ENCODE measurements around the gene HP. TPM values are rescaled to one million over a fixed set of nuclear protein-coding genes. Genes with fewer than 3 reads are reported as not detected.

HP gene
- total and polyA plus RNA-seq, 2 of the 13 experiments (the other 11 are each of a cell fraction or from before 2014, with no cell fraction given): 387 to 524 TPM

GRCh38 chr16:72042157-72042660 lies 12.1 kb upstream of the HP start (continued):
- TF ChIP-seq, protein P1, sequence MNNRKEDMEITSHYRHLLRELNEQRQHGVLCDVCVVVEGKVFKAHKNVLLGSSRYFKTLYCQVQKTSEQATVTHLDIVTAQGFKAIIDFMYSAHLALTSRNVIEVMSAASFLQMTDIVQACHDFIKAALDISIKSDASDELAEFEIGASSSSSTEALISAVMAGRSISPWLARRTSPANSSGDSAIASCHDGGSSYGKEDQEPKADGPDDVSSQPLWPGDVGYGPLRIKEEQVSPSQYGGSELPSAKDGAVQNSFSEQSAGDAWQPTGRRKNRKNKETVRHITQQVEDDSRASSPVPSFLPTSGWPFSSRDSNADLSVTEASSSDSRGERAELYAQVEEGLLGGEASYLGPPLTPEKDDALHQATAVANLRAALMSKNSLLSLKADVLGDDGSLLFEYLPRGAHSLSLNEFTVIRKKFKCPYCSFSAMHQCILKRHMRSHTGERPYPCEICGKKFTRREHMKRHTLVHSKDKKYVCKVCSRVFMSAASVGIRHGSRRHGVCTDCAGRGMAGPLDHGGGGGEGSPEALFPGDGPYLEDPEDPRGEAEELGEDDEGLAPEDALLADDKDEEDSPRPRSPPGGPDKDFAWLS (CRISPR knock-in tag; IDR thresholded peaks at IDR 0.05; ENCODE audit: borderline replicate concordance): no peak
- TF ChIP-seq CEBPG (CRISPR knock-in tag; IDR thresholded peaks at IDR 0.05) (peak; percentile 63; the same call in 1 of the 2 replicates), KDM1A (CRISPR knock-in tag; IDR thresholded peaks at IDR 0.05) (no peak), CEBPB (IDR thresholded peaks at IDR 0.05; ENCODE audit: borderline replicate concordance, low read depth, low read length) (peak; percentile 35; the same call in 1 of the 2 replicates), ZNF12 (CRISPR knock-in tag; IDR thresholded peaks at IDR 0.05) (no peak), ZNF878 (CRISPR knock-in tag; IDR thresholded peaks at IDR 0.05) (no peak), ZNF550 (CRISPR knock-in tag; IDR thresholded peaks at IDR 0.05; ENCODE audit: borderline replicate concordance) (no peak), EEA1 (CRISPR knock-in tag; IDR thresholded peaks at IDR 0.05; ENCODE audit: borderline replicate concordance) (no peak)

DNA sequence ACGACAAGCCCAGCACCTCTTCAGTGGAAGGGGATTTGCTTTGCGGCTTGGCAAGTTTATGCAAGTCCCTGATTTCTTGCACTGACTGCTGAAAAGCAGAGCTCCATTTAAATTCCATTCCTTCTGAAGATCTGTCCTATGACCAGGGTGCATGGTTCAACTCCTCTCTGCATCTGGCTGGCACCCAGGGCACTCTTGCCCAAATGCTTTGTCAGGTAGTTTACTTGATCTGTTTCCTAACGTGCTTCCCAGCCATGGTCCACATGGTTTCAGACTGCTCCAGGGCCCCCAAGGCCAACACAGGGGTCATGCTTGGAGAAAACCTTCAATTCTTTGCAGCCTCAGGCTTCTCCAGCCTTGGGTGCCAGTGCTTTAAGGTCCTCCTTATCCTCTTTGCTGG lies 11.2 kb upstream of the HP start:
- POLR2A ChIA-PET: interaction anchor here (1.1 to 1.6 kb wide), 2 partner anchors 11 to 26 kb away, joined by 3 to 9 read pairs; partner anchors contain the start of gene HP
- ATAC-seq: peak; percentile 46
- TF ChIP-seq HIC2 (CRISPR knock-in tag; IDR thresholded peaks at IDR 0.05; ENCODE audit: low read depth): peak; percentile 79; the same call in 1 of the 2 replicates
- peak; percentile 82 for TF ChIP-seq HNF4A (CRISPR knock-in tag; IDR thresholded peaks at IDR 0.05)
- 0 out of 2 replicates have a peak, but pooled peaks have one; percentile 20 for TF ChIP-seq BCL6 (CRISPR knock-in tag; IDR thresholded peaks at IDR 0.05)
- TF ChIP-seq, protein P2, sequence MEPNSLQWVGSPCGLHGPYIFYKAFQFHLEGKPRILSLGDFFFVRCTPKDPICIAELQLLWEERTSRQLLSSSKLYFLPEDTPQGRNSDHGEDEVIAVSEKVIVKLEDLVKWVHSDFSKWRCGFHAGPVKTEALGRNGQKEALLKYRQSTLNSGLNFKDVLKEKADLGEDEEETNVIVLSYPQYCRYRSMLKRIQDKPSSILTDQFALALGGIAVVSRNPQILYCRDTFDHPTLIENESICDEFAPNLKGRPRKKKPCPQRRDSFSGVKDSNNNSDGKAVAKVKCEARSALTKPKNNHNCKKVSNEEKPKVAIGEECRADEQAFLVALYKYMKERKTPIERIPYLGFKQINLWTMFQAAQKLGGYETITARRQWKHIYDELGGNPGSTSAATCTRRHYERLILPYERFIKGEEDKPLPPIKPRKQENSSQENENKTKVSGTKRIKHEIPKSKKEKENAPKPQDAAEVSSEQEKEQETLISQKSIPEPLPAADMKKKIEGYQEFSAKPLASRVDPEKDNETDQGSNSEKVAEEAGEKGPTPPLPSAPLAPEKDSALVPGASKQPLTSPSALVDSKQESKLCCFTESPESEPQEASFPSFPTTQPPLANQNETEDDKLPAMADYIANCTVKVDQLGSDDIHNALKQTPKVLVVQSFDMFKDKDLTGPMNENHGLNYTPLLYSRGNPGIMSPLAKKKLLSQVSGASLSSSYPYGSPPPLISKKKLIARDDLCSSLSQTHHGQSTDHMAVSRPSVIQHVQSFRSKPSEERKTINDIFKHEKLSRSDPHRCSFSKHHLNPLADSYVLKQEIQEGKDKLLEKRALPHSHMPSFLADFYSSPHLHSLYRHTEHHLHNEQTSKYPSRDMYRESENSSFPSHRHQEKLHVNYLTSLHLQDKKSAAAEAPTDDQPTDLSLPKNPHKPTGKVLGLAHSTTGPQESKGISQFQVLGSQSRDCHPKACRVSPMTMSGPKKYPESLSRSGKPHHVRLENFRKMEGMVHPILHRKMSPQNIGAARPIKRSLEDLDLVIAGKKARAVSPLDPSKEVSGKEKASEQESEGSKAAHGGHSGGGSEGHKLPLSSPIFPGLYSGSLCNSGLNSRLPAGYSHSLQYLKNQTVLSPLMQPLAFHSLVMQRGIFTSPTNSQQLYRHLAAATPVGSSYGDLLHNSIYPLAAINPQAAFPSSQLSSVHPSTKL (CRISPR knock-in tag; IDR thresholded peaks at IDR 0.05): peak; percentile 9; the same call in 1 of the 2 replicates
- TF ChIP-seq HIVEP1 (CRISPR knock-in tag; IDR thresholded peaks at IDR 0.05): peak; percentile 32; the same call in 1 of the 2 replicates

More for the DNA sequence above, 11.2 kb upstream of the HP start:
- no peaks in the 10 kb centered on the region for H3K79me2 ChIP-seq (ENCODE audit: insufficient read depth, low read length)
- WGBS (ENCODE audit: low lambda C conversion rate): 34% methylated on average over 3 of the region's 3 CpGs
- CTCF ChIA-PET (ENCODE audit: low intra/inter-chr PET ratio, low total read pairs): no interaction called here
- H3K9ac ChIP-seq (ENCODE audit: insufficient read depth, low read depth, low read length): no peak overlapping the region
- peaks cover 45% of the 10 kb centered on the region for H3K4me1 ChIP-seq (ENCODE audit: insufficient read depth, low read length)
- H3K4me2 ChIP-seq (ENCODE audit: low read depth, low read length): peak overlapping the region; percentile 1; the same call in 1 of the 2 replicates
- no peak overlapping the region for H2AFZ ChIP-seq (ENCODE audit: low read length)
- intact Hi-C loops (cut with micrococcal nuclease; ENCODE audit: unreplicated experiment): no loop called here
- no peaks in the 10 kb centered on the region for H3K9me3 ChIP-seq (ENCODE audit: low read length)
- BruUV-seq (replicated peaks): no TSS peak
- peak overlapping the region; percentile 41 for H3K27ac ChIP-seq (ENCODE audit: extremely low read length, insufficient read depth, low read length)
- H4K20me1 ChIP-seq (ENCODE audit: insufficient read depth, low read length): no peaks in the 10 kb centered on the region
- in situ Hi-C loops (cut with HindIII; ENCODE audit: extremely low pct_ligation_motif_present, low pct_unique_long_range_greater_than_20kb): no loop called here
- no peaks in the 10 kb centered on the region for H3K27me3 ChIP-seq (ENCODE audit: control insufficient read depth in 1 of 2, insufficient read depth in 2 of 2, low read length in 2 of 2)
- DNase-seq (ENCODE audit: low spot score) (peak; percentile 46), FAIRE-seq (no peak)
- H3K36me3 ChIP-seq (replicated peaks in 1 of 2; ENCODE audit: control insufficient read depth in 1 of 2, insufficient read depth in 2 of 2, low read length in 2 of 2): no peaks in the 10 kb centered on the region
- H3K4me3 ChIP-seq (replicated peaks in 1 of 3; ENCODE audit: insufficient read depth in 1 of 3, low read depth in 2 of 3, low read length in 3 of 3): no peak overlapping the region

All from HepG2 (cell line).